Astrocyte of the cerebellum (primary cell): ENCODE results near the gene IRAK2.
"Not testable (repeated sequence)": the region's sequence is repeated elsewhere in the genome, so short reads cannot be mapped to it uniquely, and the experiment has no call there.

Experiments
- DNase-seq: peaks from one replicate; pipeline ENCODE4 v3.0.0-alpha.2; 2011; ENCODE audit warnings: low read depth
- H3K4me3 ChIP-seq: 2 replicates; pipeline ENCODE4 v1.5.1; 2011; ENCODE audit warnings: mild to moderate bottlenecking, low read depth, low read length, moderate library complexity
- CTCF ChIP-seq: IDR thresholded peaks from 2 replicates; pipeline ENCODE4 v1.5.1; 2012; ENCODE audit warnings: low read length, low read depth, moderate library complexity, mild to moderate bottlenecking; ENCODE audit errors: missing control alignments
- in situ Hi-C: cut with HindIII; loops from 2 replicates; pipeline ENCODE4 v1.10.0; 2017; ENCODE audit warnings: low sequenced_read_pairs

IRAK2 gene

GRCh38 chr3:10170915-10171478 lies 6.3 kb downstream of the IRAK2 start:
- in situ Hi-C loops, result no loop called here
- DNase-seq, result no peak
- TF ChIP-seq CTCF, result no peak
- H3K4me3 ChIP-seq, result no peak overlapping the region

- no peak overlapping the region for H3K4me3 ChIP-seq
- no peak for DNase-seq
- TF ChIP-seq CTCF, result no peak
- in situ Hi-C loops, result no loop called here
Observed at GRCh38 chr3:10173095-10173925, 8.6 kb downstream of the IRAK2 start.

- no peak for TF ChIP-seq CTCF
- peak; percentile 91 for DNase-seq
- no peak overlapping the region for H3K4me3 ChIP-seq
- in situ Hi-C loops, result no loop called here
Observed at GRCh38 chr3:10173926-10174435, 9.3 kb downstream of the IRAK2 start.

- in situ Hi-C loops, H3K4me3 ChIP-seq, DNase-seq: not testable (repeated sequence)
Observed at GRCh38 chr3:10175334-10175733, 10.6 kb downstream of the IRAK2 start.

- in situ Hi-C loops, H3K4me3 ChIP-seq, DNase-seq: not testable (repeated sequence)
Observed at GRCh38 chr3:10176150-10176549, 11.4 kb downstream of the IRAK2 start.

GRCh38 chr3:10177737-10178136 lies 13.0 kb downstream of the IRAK2 start:
- H3K4me3 ChIP-seq, result no peak overlapping the region
- in situ Hi-C loops, result no loop called here
- no peak for DNase-seq
- TF ChIP-seq CTCF, result no peak

GRCh38 chr3:10178892-10179291 lies 14.2 kb downstream of the IRAK2 start:
- no peak overlapping the region for H3K4me3 ChIP-seq
- in situ Hi-C loops, result no loop called here
- no peak for DNase-seq
- TF ChIP-seq CTCF, result no peak
